SK-N-DZ (cell line): Measurements from ENCODE around the gene KCNC1. TPM values are rescaled to one million over a fixed set of nuclear protein-coding genes. Genes with fewer than 3 reads are reported as not detected.

Source experiments
- DNase-seq: peaks from one replicate; pipeline ENCODE4 v3.0.0-alpha.2; 2015; ENCODE audit warnings: low spot score
- polyA plus RNA-seq, 2 experiments: library from polyadenylated mRNA; depleted of rRNA; stranded (reverse); fragments of >200 nt; gene quantifications; 2 replicates each; pipeline ENCODE4 v1.2.3, GENCODE V29; 2014

The KCNC1 gene
- polyA plus RNA-seq (2014; cell fraction: cytosol; rRNA removed) = 3.6 and 3.8 TPM in 2 replicates
- 4.2 and 14.3 TPM in 2 replicates for polyA plus RNA-seq (2014; cell fraction: nucleus; rRNA removed)

GRCh38 chr11:17734418-17734911, at the start of gene KCNC1:
KCNC1 (plus strand) TSS chr11:17734781; CDS start chr11:17736003, 1,222 bp downstream.
- peak; percentile 83 for DNase-seq

GRCh38 chr11:17686231-17686980, 48.2 kb upstream of the KCNC1 start:
- peak; percentile 84 for DNase-seq

GRCh38 chr11:17687946-17688670, 46.5 kb upstream of the KCNC1 start:
- DNase-seq = no peak

- DNase-seq = no peak
Measured at GRCh38 chr11:17691550-17691949, 43.0 kb upstream of the KCNC1 start.

GRCh38 chr11:17691976-17692375, 42.6 kb upstream of the KCNC1 start:
- no peak for DNase-seq

- no peak for DNase-seq
Measured at GRCh38 chr11:17692931-17693330, 41.6 kb upstream of the KCNC1 start.

- DNase-seq = no peak
Measured at GRCh38 chr11:17693531-17693930, 41.0 kb upstream of the KCNC1 start.

- DNase-seq = no peak
Measured at GRCh38 chr11:17694494-17695110, 40.0 kb upstream of the KCNC1 start.

GRCh38 chr11:17695454-17696441, 38.8 kb upstream of the KCNC1 start:
- DNase-seq = no peak

GRCh38 chr11:17696741-17697140, 37.8 kb upstream of the KCNC1 start:
- DNase-seq = no peak

- no peak for DNase-seq
Measured at GRCh38 chr11:17697175-17697949, 37.2 kb upstream of the KCNC1 start.

- DNase-seq = no peak
Measured at GRCh38 chr11:17699147-17700114, 35.1 kb upstream of the KCNC1 start.

GRCh38 chr11:17700991-17701390, 33.6 kb upstream of the KCNC1 start:
- no peak for DNase-seq

GRCh38 chr11:17702876-17703275, 31.7 kb upstream of the KCNC1 start:
- no peak for DNase-seq

GRCh38 chr11:17703951-17704350, 30.6 kb upstream of the KCNC1 start:
- DNase-seq = no peak

- no peak for DNase-seq
Measured at GRCh38 chr11:17707830-17708229, 26.8 kb upstream of the KCNC1 start.

GRCh38 chr11:17711836-17712235, 22.7 kb upstream of the KCNC1 start:
- DNase-seq = no peak

- no peak for DNase-seq
Measured at GRCh38 chr11:17713851-17714250, 20.7 kb upstream of the KCNC1 start.

- no peak for DNase-seq
Measured at GRCh38 chr11:17714356-17714854, 20.2 kb upstream of the KCNC1 start.
